HEK293 (cell line): ENCODE results near the gene ZNF446.

Experiments
- BCL6B ChIP-seq: fragments of 450-650 bp; formaldehyde crosslinking; IDR thresholded peaks from 2 replicates; pipeline ENCODE4 v1.5.1; 2017; ENCODE audit warnings: missing biosample characterization, missing genetic modification characterization
- KLF8 ChIP-seq: fragments of 450-650 bp; formaldehyde crosslinking; IDR thresholded peaks from 2 replicates; pipeline ENCODE4 v1.5.1; 2016; ENCODE audit warnings: missing biosample characterization, missing genetic modification characterization
- MYNN ChIP-seq: fragments of 450-650 bp; formaldehyde crosslinking; IDR thresholded peaks from 2 replicates; pipeline ENCODE4 v1.5.1; 2016; ENCODE audit warnings: missing biosample characterization, missing genetic modification characterization, borderline replicate concordance
- MZF1 ChIP-seq: fragments of 450-650 bp; formaldehyde crosslinking; IDR thresholded peaks from 2 replicates; pipeline ENCODE4 v1.5.1; 2017; ENCODE audit warnings: missing biosample characterization, missing genetic modification characterization, borderline replicate concordance
- PATZ1 ChIP-seq: fragments of 450-650 bp; formaldehyde crosslinking; IDR thresholded peaks from 2 replicates; pipeline ENCODE4 v1.5.1; 2016; ENCODE audit warnings: missing biosample characterization, missing genetic modification characterization
- PBX3 ChIP-seq: sonication (generic); formaldehyde crosslinking; IDR thresholded peaks from 2 replicates; pipeline ENCODE4 v1.8.1; 2022; ENCODE audit warnings: mild to moderate bottlenecking, moderate library complexity, missing genetic modification reagents
- SALL2 ChIP-seq: fragments of 450-650 bp; formaldehyde crosslinking; IDR thresholded peaks from 2 replicates; pipeline ENCODE4 v1.5.0; 2017; ENCODE audit warnings: missing biosample characterization, mild to moderate bottlenecking, missing genetic modification characterization, borderline replicate concordance
- SCRT1 ChIP-seq: fragments of 450-650 bp; formaldehyde crosslinking; IDR thresholded peaks from 2 replicates; pipeline ENCODE4 v1.5.1; 2016; ENCODE audit warnings: missing biosample characterization, missing genetic modification characterization, borderline replicate concordance
- YY1 ChIP-seq: fragments of 450-650 bp; formaldehyde crosslinking; IDR thresholded peaks from 2 replicates; pipeline ENCODE4 v1.5.1; 2018; ENCODE audit warnings: missing biosample characterization, missing genetic modification characterization
- ZBTB1 ChIP-seq: fragments of 450-650 bp; formaldehyde crosslinking; IDR thresholded peaks from 2 replicates; pipeline ENCODE4 v1.5.1; 2016; ENCODE audit warnings: missing biosample characterization, missing genetic modification characterization
- ZBTB17 ChIP-seq: fragments of 450-650 bp; formaldehyde crosslinking; IDR thresholded peaks from 2 replicates; pipeline ENCODE4 v1.5.1; 2016; ENCODE audit warnings: missing biosample characterization, missing genetic modification characterization
- ZBTB48 ChIP-seq: fragments of 450-650 bp; formaldehyde crosslinking; IDR thresholded peaks from 2 replicates; pipeline ENCODE4 v1.5.1; 2016; ENCODE audit warnings: missing biosample characterization, missing genetic modification characterization
- ZBTB6 ChIP-seq: fragments of 450-650 bp; formaldehyde crosslinking; IDR thresholded peaks from 2 replicates; pipeline ENCODE4 v1.5.1; 2017; ENCODE audit warnings: missing biosample characterization, missing genetic modification characterization
- ZNF132 ChIP-seq: fragments of 450-650 bp; formaldehyde crosslinking; IDR thresholded peaks from 2 replicates; pipeline ENCODE4 v1.5.1; 2017; ENCODE audit warnings: missing biosample characterization, missing genetic modification characterization, borderline replicate concordance
- ZNF146 ChIP-seq: fragments of 450-650 bp; formaldehyde crosslinking; IDR thresholded peaks from 2 replicates; pipeline ENCODE4 v1.5.1; 2016; ENCODE audit warnings: missing biosample characterization, missing genetic modification characterization
- ZNF16 ChIP-seq: fragments of 450-650 bp; formaldehyde crosslinking; IDR thresholded peaks from 2 replicates; pipeline ENCODE4 v1.5.1; 2016; ENCODE audit warnings: low read depth, missing biosample characterization, missing genetic modification characterization
- ZNF2 ChIP-seq: fragments of 450-650 bp; formaldehyde crosslinking; IDR thresholded peaks from 2 replicates; pipeline ENCODE4 v1.5.1; 2016; ENCODE audit warnings: missing biosample characterization, missing genetic modification characterization
- ZNF202 ChIP-seq: fragments of 450-650 bp; formaldehyde crosslinking; IDR thresholded peaks from 2 replicates; pipeline ENCODE4 v1.5.1; 2016; ENCODE audit warnings: missing biosample characterization, missing genetic modification characterization, borderline replicate concordance
- ZNF221 ChIP-seq: fragments of 450-650 bp; formaldehyde crosslinking; IDR thresholded peaks from 2 replicates; pipeline ENCODE4 v1.5.1; 2017; ENCODE audit warnings: missing biosample characterization, missing genetic modification characterization, borderline replicate concordance
- ZNF239 ChIP-seq: fragments of 450-650 bp; formaldehyde crosslinking; IDR thresholded peaks from 2 replicates; pipeline ENCODE4 v1.5.1; 2016; ENCODE audit warnings: missing biosample characterization, missing genetic modification characterization
- ZNF24 ChIP-seq: fragments of 450-650 bp; formaldehyde crosslinking; IDR thresholded peaks from 2 replicates; pipeline ENCODE4 v1.5.1; 2016; ENCODE audit warnings: missing biosample characterization, missing genetic modification characterization
- ZNF266 ChIP-seq: fragments of 450-650 bp; formaldehyde crosslinking; IDR thresholded peaks from 2 replicates; pipeline ENCODE4 v1.5.1; 2016; ENCODE audit warnings: missing biosample characterization, missing genetic modification characterization, low read depth
- ZNF341 ChIP-seq: fragments of 450-650 bp; formaldehyde crosslinking; IDR thresholded peaks from 2 replicates; pipeline ENCODE4; 2016; ENCODE audit warnings: low read depth, missing biosample characterization, missing genetic modification characterization
- ZNF514 ChIP-seq: fragments of 450-650 bp; formaldehyde crosslinking; IDR thresholded peaks from 2 replicates; pipeline ENCODE4 v1.5.1; 2016; ENCODE audit warnings: missing biosample characterization, missing genetic modification characterization
- ZNF529 ChIP-seq: fragments of 450-650 bp; formaldehyde crosslinking; IDR thresholded peaks from 2 replicates; pipeline ENCODE4 v1.5.1; 2017; ENCODE audit warnings: missing genetic modification characterization, missing biosample characterization; ENCODE audit not compliant: insufficient replicate concordance
- ZNF560 ChIP-seq: fragments of 450-650 bp; formaldehyde crosslinking; IDR thresholded peaks from 2 replicates; pipeline ENCODE4 v1.5.1; 2017; ENCODE audit warnings: missing biosample characterization, missing genetic modification characterization, borderline replicate concordance
- ZNF624 ChIP-seq: fragments of 450-650 bp; formaldehyde crosslinking; IDR thresholded peaks from 2 replicates; pipeline ENCODE4 v1.5.1; 2017; ENCODE audit warnings: missing biosample characterization, missing genetic modification characterization
- ZNF645 ChIP-seq: fragments of 450-650 bp; formaldehyde crosslinking; IDR thresholded peaks from 2 replicates; pipeline ENCODE4; 2016; ENCODE audit warnings: missing biosample characterization, missing genetic modification characterization
- ZNF837 ChIP-seq: fragments of 450-650 bp; formaldehyde crosslinking; IDR thresholded peaks from 2 replicates; pipeline ENCODE4 v1.5.1; 2016; ENCODE audit warnings: missing biosample characterization, missing genetic modification characterization
- ZSCAN23 ChIP-seq: fragments of 450-650 bp; formaldehyde crosslinking; IDR thresholded peaks from 2 replicates; pipeline ENCODE4 v1.5.1; 2016; ENCODE audit warnings: missing biosample characterization, missing genetic modification characterization
- TF ChIP-seq, protein P1 (sequence below): fragments of 450-650 bp; formaldehyde crosslinking; IDR thresholded peaks from 2 replicates; pipeline ENCODE4 v1.5.1; 2017; ENCODE audit warnings: missing biosample characterization, missing genetic modification characterization

Gene ZNF446

GRCh38 chr19:58499021-58499927 is 23.1 kb downstream of the ZNF446 start (continued):
- TF ChIP-seq PATZ1 (tag by site-specific recombination) = peak; percentile 41; the same call in 1 of the 2 replicates
- TF ChIP-seq, protein P1, sequence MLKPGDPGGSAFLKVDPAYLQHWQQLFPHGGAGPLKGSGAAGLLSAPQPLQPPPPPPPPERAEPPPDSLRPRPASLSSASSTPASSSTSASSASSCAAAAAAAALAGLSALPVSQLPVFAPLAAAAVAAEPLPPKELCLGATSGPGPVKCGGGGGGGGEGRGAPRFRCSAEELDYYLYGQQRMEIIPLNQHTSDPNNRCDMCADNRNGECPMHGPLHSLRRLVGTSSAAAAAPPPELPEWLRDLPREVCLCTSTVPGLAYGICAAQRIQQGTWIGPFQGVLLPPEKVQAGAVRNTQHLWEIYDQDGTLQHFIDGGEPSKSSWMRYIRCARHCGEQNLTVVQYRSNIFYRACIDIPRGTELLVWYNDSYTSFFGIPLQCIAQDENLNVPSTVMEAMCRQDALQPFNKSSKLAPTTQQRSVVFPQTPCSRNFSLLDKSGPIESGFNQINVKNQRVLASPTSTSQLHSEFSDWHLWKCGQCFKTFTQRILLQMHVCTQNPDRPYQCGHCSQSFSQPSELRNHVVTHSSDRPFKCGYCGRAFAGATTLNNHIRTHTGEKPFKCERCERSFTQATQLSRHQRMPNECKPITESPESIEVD (tag by site-specific recombination) = no peak
- peak; percentile 78 for TF ChIP-seq ZNF24 (tag by site-specific recombination)
- peak; percentile 73 for TF ChIP-seq SCRT1 (tag by site-specific recombination)
- TF ChIP-seq ZBTB6 (tag by site-specific recombination) = peak; percentile 21; the same call in 1 of the 2 replicates
- TF ChIP-seq ZNF221 = no peak
- TF ChIP-seq ZBTB1 = no peak
- TF ChIP-seq ZNF837 (tag by site-specific recombination) = no peak
- no peak for TF ChIP-seq ZNF16 (tag by site-specific recombination)
- no peak for TF ChIP-seq SALL2 (tag by site-specific recombination)
- no peak for TF ChIP-seq ZNF645 (tag by site-specific recombination)
- no peak for TF ChIP-seq ZSCAN23 (tag by site-specific recombination)
- TF ChIP-seq ZNF2 (tag by site-specific recombination) = 0 out of 2 replicates have a peak, but pooled peaks have one; percentile 28
- TF ChIP-seq ZNF624 (tag by site-specific recombination) = no peak
- TF ChIP-seq ZNF514 (tag by site-specific recombination) = no peak
- TF ChIP-seq ZNF239 (tag by site-specific recombination) = no peak
- TF ChIP-seq MZF1 = no peak
- TF ChIP-seq ZNF529 (tag by site-specific recombination) = no peak
- no peak for TF ChIP-seq ZNF132 (tag by site-specific recombination)
- no peak for TF ChIP-seq BCL6B (tag by site-specific recombination)
- no peak for TF ChIP-seq YY1
- no peak for TF ChIP-seq ZBTB48 (tag by site-specific recombination)
- peak; percentile 80 for TF ChIP-seq ZBTB17
- no peak for TF ChIP-seq ZNF146 (tag by site-specific recombination)
- TF ChIP-seq MYNN (tag by site-specific recombination) = no peak
- TF ChIP-seq ZNF202 = no peak
- TF ChIP-seq ZNF560 (tag by site-specific recombination) = no peak
- TF ChIP-seq ZNF266 = no peak
- TF ChIP-seq PBX3 (CRISPR knock-in tag) = 0 out of 2 replicates have a peak, but pooled peaks have one; percentile 20
- TF ChIP-seq KLF8 = peak; percentile 80
- no peak for TF ChIP-seq ZNF341 (tag by site-specific recombination)
